K562 (cell line): Measurements from ENCODE around the gene CCDC136. TPM values are rescaled to one million over a fixed set of nuclear protein-coding genes. Genes with fewer than 3 reads are reported as not detected.

ENCODE experiments used
- ARID1B ChIP-seq: fragments of 450-650 bp; IDR thresholded peaks from 2 replicates; pipeline ENCODE4 v1.6.1; 2016; ENCODE audit warnings: antibody characterized with exemption, mild to moderate bottlenecking, inconsistent platforms
- CTCF ChIP-seq, 3 experiments: IDR thresholded peaks in 2 of 3; conservative IDR thresholded peaks in 1 of 3; 2 replicates each; pipeline ENCODE4 v1.5.1; 2011 to 2012; ENCODE audit warnings: low read length in 3 of 3, mild to moderate bottlenecking in 3 of 3, control low read depth in 2 of 3, improper control_type of control experiment in 1 of 3, inconsistent platforms in 1 of 3, low read depth in 1 of 3, mixed read lengths in 1 of 3, moderate library complexity in 1 of 3; ENCODE audit not compliant: insufficient read depth in 2 of 3
- CTCFL ChIP-seq: IDR thresholded peaks from 2 replicates; pipeline ENCODE4 v1.6.1; 2011; ENCODE audit warnings: borderline replicate concordance, low read depth, mild to moderate bottlenecking, moderate library complexity, low read length; ENCODE audit not compliant: insufficient read depth, poor library complexity, severe bottlenecking
- EWSR1 ChIP-seq: fragments of 450-650 bp; IDR thresholded peaks from 2 replicates; pipeline ENCODE4 v1.6.1; 2018; ENCODE audit warnings: borderline replicate concordance, mild to moderate bottlenecking, low read depth, moderate library complexity; ENCODE audit not compliant: partially characterized antibody
- GATAD2B ChIP-seq: fragments of 450-650 bp; IDR thresholded peaks from 2 replicates; pipeline ENCODE4 v1.6.1; 2017; ENCODE audit warnings: mild to moderate bottlenecking, borderline replicate concordance
- NR3C1 ChIP-seq: sonication (generic); formaldehyde crosslinking; IDR thresholded peaks from 2 replicates; pipeline ENCODE4 v1.8.1; 2022; ENCODE audit warnings: missing genetic modification reagents
- POLR2AphosphoS5 ChIP-seq: IDR thresholded peaks from 2 replicates; pipeline ENCODE4 v1.6.1; 2011; ENCODE audit warnings: mild to moderate bottlenecking, low read depth, low read length, moderate library complexity; ENCODE audit not compliant: control insufficient read depth, insufficient read depth
- TCF15 ChIP-seq: fragments of 250-450 bp; sonication (Bioruptor Pico); IDR thresholded peaks from 2 replicates; pipeline ENCODE4 v1.8.0; 2022; ENCODE audit warnings: moderate library complexity, mild to moderate bottlenecking, inconsistent platforms
- TCF7 ChIP-seq: sonication (generic); IDR thresholded peaks from 2 replicates; pipeline ENCODE4 v1.6.1; 2016; ENCODE audit warnings: antibody characterized with exemption, borderline replicate concordance
- TEAD2 ChIP-seq: fragments of 450-650 bp; IDR thresholded peaks from 2 replicates; pipeline ENCODE4 v1.6.1; 2016; ENCODE audit warnings: missing genetic modification characterization, control low read depth, missing compliant biosample characterization
- ZNF3 ChIP-seq: fragments of 250-450 bp; sonication (Bioruptor Pico); IDR thresholded peaks from 2 replicates; pipeline ENCODE4 v1.5.0; 2021; ENCODE audit warnings: mild to moderate bottlenecking, moderate library complexity
- ZNF407 ChIP-seq: fragments of 450-650 bp; IDR thresholded peaks from 2 replicates; pipeline ENCODE4 v1.6.1; 2016; ENCODE audit warnings: low read depth
- polyA plus RNA-seq, 8 experiments: library from polyadenylated mRNA; depleted of rRNA in 4 of 8; stranded (reverse) in 5 of 8; unstranded in 3 of 8; fragments of >200 nt; fragmentation: Nextera tagmentation in 2 of 8; fragmentation: Illumina TruSeq in 1 of 8; extraction: Ambion mirVana in 2 of 8; extraction: Trizol in 1 of 8; gene quantifications; 2 replicates each; pipeline versions ENCODE4 v1.2.1 to v1.2.3, GENCODE V29; 2011 to 2014; ENCODE audit warnings: inconsistent platforms in 1 of 8, missing spikeins in 1 of 8
- total RNA-seq, 7 experiments: library from RNA; depleted of rRNA in 6 of 7; stranded (reverse); fragments of >200 nt in 6 of 7; fragmentation: Illumina TruSeq in 2 of 7; extraction: Trizol in 2 of 7; gene quantifications; 2 replicates each; pipeline versions ENCODE4 v1.2.1 to v1.2.3, GENCODE V29; 2011 to 2021; ENCODE audit warnings: low replicate concordance in 1 of 7

Gene CCDC136
- total and polyA plus RNA-seq, 9 of the 15 experiments (the other 6 are each of a cell fraction or from before 2014, with no cell fraction given): 2.4 to 40.8 (median 26.5) TPM

- TF ChIP-seq CTCF (IDR thresholded peaks at IDR 0.05 in 2 of 3, conservative IDR thresholded peaks at IDR 0.05 in 1 of 3; ENCODE audit: insufficient read depth in 2 of 3, low read depth in 1 of 3, low read length in 3 of 3) (peak; percentile 65 to 85 (median 79)), ARID1B (0 out of 2 replicates have a peak, but pooled peaks have one; percentile 21), NR3C1 (CRISPR knock-in tag) (0 out of 2 replicates have a peak, but pooled peaks have one; percentile 15), TCF7 (0 out of 2 replicates have a peak, but pooled peaks have one; percentile 55), TCF15 (CRISPR knock-in tag) (no peak), ZNF3 (CRISPR knock-in tag) (no peak), EWSR1 (no peak), TEAD2 (tag) (no peak), CTCFL (peak; percentile 72), ZNF407 (no peak), GATAD2B (no peak), POLR2AphosphoS5 (no peak)
Measured at GRCh38 chr7:128841921-128842673, 50.3 kb downstream of the CCDC136 start (continued).
